Measurements from ENCODE around the gene DGCR6L.
"Not testable (repeated sequence)": the region's sequence is repeated elsewhere in the genome, so short reads cannot be mapped to it uniquely, and the experiment has no call there.

The DGCR6L gene

DNA sequence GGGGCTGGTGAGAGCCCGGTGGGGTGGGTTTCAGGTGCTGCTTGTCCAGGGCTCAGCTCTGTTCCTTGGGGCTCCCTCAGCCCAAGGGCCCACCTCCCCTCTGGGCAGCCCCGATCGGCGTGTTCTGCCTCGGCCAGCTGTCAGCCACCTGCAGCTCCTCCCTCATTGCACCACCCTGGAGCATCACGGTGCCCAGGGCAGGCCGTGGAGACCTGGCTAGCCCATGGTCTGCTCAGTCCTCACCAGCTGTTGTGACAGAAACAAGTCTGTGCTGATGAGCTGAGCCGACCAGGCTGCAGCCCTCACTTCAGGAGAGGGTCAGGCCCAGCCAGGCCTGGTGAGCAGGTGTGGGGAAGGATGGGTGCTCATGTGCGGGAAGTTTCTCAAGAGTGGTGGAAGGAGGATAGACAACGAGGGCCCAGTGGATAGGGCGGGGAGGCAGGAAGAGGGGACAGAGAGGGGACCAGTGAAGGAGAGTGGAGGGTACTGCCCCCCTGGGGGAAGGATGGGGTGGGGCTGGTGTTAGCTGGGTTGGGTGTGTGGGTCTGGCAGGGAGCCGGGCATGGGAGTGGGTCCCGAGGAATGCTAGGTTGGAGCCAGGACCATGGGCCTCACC lies 35.3 kb downstream of the DGCR6L start:
- no peak for DNase-seq (ENCODE audit: insufficient read length)

GRCh38 chr22:20283674-20284066 lies 36.2 kb downstream of the DGCR6L start:
- DNase-seq (ENCODE audit: insufficient read length), result no peak

More for the DNA sequence above, 35.3 kb downstream of the DGCR6L start:
- TF ChIP-seq TAF1 (IDR thresholded peaks at IDR 0.05; ENCODE audit: borderline replicate concordance, low read depth, low read length), result no peak
- TF ChIP-seq POLR2AphosphoS5 (IDR thresholded peaks at IDR 0.05; ENCODE audit: low read depth, low read length), result no peak
- no peak for TF ChIP-seq POLR2A (IDR thresholded peaks at IDR 0.05; ENCODE audit: low read depth, low read length)
- no peak for FAIRE-seq

GRCh38 chr22:20282901-20283673 lies 36.8 kb downstream of the DGCR6L start:
- TF ChIP-seq POLR2A (IDR thresholded peaks at IDR 0.05; ENCODE audit: low read depth, low read length), result no peak
- TF ChIP-seq TAF1 (IDR thresholded peaks at IDR 0.05; ENCODE audit: borderline replicate concordance, low read depth, low read length), result no peak
- no peak for TF ChIP-seq POLR2AphosphoS5 (IDR thresholded peaks at IDR 0.05; ENCODE audit: low read depth, low read length)
- DNase-seq (ENCODE audit: insufficient read length), result no peak
- FAIRE-seq, result no peak

More at GRCh38 chr22:20283674-20284066, 36.2 kb downstream of the DGCR6L start:
- TF ChIP-seq TAF1 (IDR thresholded peaks at IDR 0.05; ENCODE audit: borderline replicate concordance, low read depth, low read length), result no peak
- no peak for TF ChIP-seq POLR2A (IDR thresholded peaks at IDR 0.05; ENCODE audit: low read depth, low read length)
- TF ChIP-seq POLR2AphosphoS5 (IDR thresholded peaks at IDR 0.05; ENCODE audit: low read depth, low read length), result no peak
- no peak for FAIRE-seq

DNA sequence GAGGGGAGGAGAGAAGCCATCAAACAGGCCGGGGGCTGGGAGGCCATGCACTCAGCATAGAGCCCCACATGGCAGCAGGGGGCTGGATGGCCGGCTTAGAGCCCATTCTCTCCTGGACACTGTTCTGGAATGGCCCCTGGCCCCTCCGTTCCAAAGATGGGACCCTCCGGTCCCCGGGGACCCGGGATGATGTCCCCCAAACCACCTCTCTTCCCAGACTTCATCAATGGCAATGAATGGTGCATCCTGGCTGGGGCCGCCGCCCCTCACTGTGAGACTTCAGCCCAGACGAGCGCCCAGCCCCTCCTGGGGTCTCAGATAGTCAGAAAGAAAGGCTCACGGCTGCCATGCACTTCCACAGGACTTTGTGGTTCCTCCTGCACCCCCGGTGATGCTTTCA lies 38.0 kb downstream of the DGCR6L start:
- DNase-seq (ENCODE audit: insufficient read length) (no peak), FAIRE-seq (no peak)
- TF ChIP-seq POLR2A (IDR thresholded peaks at IDR 0.05; ENCODE audit: low read depth, low read length), result no peak
- no peak for TF ChIP-seq POLR2AphosphoS5 (IDR thresholded peaks at IDR 0.05; ENCODE audit: low read depth, low read length)
- TF ChIP-seq TAF1 (IDR thresholded peaks at IDR 0.05; ENCODE audit: borderline replicate concordance, low read depth, low read length), result no peak

DNA sequence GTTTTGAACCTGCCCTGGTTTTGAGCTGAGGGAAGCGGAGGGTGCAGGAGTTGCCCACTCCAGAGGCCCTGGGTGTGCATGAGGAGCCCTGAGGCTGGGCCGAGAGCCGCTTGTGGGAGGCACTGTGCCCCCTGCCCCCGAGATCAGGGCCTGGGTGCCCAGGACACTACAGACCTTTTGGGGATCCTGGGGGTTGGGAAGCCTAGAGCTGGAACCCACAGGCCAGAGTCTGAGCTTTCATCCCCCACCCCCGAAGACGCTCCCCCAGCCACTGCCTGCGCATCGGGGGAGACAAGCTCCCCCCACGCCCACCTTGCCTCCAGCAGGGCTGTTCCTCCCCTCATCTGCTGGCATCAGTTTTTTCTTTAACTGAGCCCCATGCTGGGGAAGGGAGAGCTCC lies 38.4 kb downstream of the DGCR6L start:
- DNase-seq (ENCODE audit: insufficient read length); FAIRE-seq: not testable (repeated sequence)

- no peak for TF ChIP-seq POLR2AphosphoS5 (IDR thresholded peaks at IDR 0.05; ENCODE audit: low read depth, low read length)
- TF ChIP-seq POLR2A (IDR thresholded peaks at IDR 0.05; ENCODE audit: low read depth, low read length), result no peak
- TF ChIP-seq TAF1 (IDR thresholded peaks at IDR 0.05; ENCODE audit: borderline replicate concordance, low read depth, low read length), result no peak
- FAIRE-seq, result no peak
- no peak for DNase-seq (ENCODE audit: insufficient read length)
These were observed 39.0 kb downstream of the DGCR6L start for GRCh38 chr22:20280866-20281265.

- not testable (repeated sequence) for FAIRE-seq; DNase-seq (ENCODE audit: insufficient read length)
These were observed 39.7 kb downstream of the DGCR6L start for GRCh38 chr22:20280163-20280562.

DNA sequence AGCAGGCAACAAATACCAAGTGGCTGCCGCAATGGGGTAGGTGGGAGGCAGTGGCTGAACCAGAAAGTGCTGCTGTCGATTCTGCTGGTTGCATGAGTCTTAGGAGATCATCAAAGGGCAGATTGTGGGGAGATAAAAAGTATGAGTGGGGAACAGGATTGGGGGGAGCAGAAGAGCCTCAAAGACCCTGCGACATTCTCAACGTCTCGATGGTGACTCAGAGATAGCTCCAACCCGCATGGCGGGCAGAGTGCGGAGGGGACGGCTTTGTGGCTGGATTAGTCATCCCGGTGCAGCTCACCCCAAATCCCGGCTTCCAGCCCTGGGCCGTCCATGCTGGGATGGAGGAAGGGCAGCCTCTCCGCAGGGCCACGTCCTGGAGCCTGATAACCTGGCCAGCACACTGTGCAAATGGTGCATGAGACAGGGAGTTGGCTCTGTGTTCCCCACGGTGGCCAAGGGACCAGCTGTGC lies 40.2 kb downstream of the DGCR6L start:
- DNase-seq (ENCODE audit: insufficient read length) (no peak), FAIRE-seq (no peak)
- TF ChIP-seq POLR2A (IDR thresholded peaks at IDR 0.05; ENCODE audit: low read depth, low read length), result no peak
- no peak for TF ChIP-seq TAF1 (IDR thresholded peaks at IDR 0.05; ENCODE audit: borderline replicate concordance, low read depth, low read length)
- TF ChIP-seq POLR2AphosphoS5 (IDR thresholded peaks at IDR 0.05; ENCODE audit: low read depth, low read length), result no peak

- DNase-seq (ENCODE audit: insufficient read length); FAIRE-seq: not testable (repeated sequence)
These were observed 41.0 kb downstream of the DGCR6L start for GRCh38 chr22:20278726-20279490.

GRCh38 chr22:20277936-20278635 lies 41.8 kb downstream of the DGCR6L start:
- not testable (repeated sequence) for DNase-seq (ENCODE audit: insufficient read length); FAIRE-seq

DNA sequence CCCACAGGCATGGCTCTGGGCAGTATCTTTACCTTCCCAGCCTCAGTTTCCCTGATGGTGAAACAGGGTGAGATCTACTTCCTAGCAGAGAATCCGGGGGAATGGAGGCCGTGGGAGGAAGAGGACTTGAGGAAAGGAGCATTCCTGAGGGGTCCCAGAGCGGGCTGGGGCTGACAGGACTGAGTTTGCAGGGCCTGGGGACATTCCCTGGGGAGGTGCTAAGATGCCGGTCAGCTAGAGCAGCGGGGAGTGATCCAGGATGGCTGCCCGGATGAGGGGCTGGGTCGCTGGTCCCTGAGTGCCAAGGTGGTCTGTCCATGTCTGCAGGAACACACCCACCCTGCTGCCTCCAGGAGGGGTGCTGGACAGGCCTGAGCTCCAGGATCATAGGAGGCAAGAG lies 43.4 kb downstream of the DGCR6L start:
- TF ChIP-seq POLR2A (IDR thresholded peaks at IDR 0.05; ENCODE audit: low read depth, low read length), result no peak
- TF ChIP-seq POLR2AphosphoS5 (IDR thresholded peaks at IDR 0.05; ENCODE audit: low read depth, low read length), result no peak
- no peak for TF ChIP-seq TAF1 (IDR thresholded peaks at IDR 0.05; ENCODE audit: borderline replicate concordance, low read depth, low read length)
- no peak for FAIRE-seq
- DNase-seq (ENCODE audit: insufficient read length), result no peak

- DNase-seq (ENCODE audit: insufficient read length), result no peak
- FAIRE-seq, result no peak
These were observed 44.0 kb downstream of the DGCR6L start for GRCh38 chr22:20275836-20276235.

DNA sequence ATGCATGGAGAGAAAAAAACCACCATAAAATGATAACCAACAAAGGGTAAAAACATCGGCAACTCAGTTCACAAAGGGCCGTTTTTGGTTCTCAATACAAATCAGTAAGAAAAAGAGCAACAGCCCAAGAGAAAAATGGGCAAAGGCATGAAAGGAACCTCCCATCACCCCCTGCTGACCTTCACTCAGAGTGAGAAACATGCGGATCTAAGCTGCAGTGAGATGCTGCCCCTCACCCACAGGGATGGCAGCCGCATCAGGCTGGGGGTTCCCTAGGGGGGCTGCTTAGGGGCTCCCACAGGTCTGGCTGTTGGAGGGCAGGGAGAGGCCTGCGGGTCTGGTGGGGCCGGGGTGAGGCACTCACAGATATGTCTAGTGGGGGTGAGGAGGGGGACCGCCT lies 44.5 kb downstream of the DGCR6L start:
- not testable (repeated sequence) for DNase-seq (ENCODE audit: insufficient read length); FAIRE-seq

More at GRCh38 chr22:20275836-20276235, 44.0 kb downstream of the DGCR6L start:
- TF ChIP-seq TAF1 (IDR thresholded peaks at IDR 0.05; ENCODE audit: borderline replicate concordance, low read depth, low read length) (no peak), POLR2A (IDR thresholded peaks at IDR 0.05; ENCODE audit: low read depth, low read length) (no peak), POLR2AphosphoS5 (IDR thresholded peaks at IDR 0.05; ENCODE audit: low read depth, low read length) (no peak)

DNA sequence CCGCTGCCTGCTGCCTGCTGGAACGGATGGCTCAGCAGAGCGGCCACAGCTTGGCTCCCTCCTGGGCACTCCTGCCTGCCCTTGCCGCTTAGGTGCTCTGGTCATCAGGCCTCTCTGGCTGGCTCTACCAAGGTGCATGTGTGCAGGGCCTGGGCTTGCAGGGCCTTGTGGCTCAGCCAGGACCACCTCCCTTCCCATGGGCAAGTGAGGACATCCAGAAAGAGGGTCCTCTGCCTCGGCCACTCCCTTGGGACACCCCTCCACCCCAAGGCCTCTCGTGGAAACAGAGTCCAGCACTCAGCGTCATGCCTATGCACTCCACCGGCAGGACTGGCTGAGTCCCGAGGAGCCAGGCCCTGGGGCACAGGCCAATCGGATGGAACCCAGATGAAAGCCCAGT lies 45.5 kb downstream of the DGCR6L start:
- not testable (repeated sequence) for DNase-seq (ENCODE audit: insufficient read length); FAIRE-seq
